Esophagus squamous epithelium (tissue), 5 donors: ENCODE results near the gene YBX1. TPM values are rescaled to one million over a fixed set of nuclear protein-coding genes. Genes with fewer than 3 reads are reported as not detected.
"Not testable (repeated sequence)": the region's sequence is repeated elsewhere in the genome, so short reads cannot be mapped to it uniquely, and the experiment has no call there.

Experiments
- DNase-seq: peaks from one replicate; lab custom pipeline; 2025; lab: John Stamatoyannopoulos, UW
- H3K27ac ChIP-seq, 4 donors: fragments of 200-600 bp; sonication (generic); one replicate each; pipeline ENCODE4 v1.5.1; 2016 to 2019; ENCODE audit warnings: mild to moderate bottlenecking in 1 of 4
- H3K27me3 ChIP-seq, 4 donors: fragments of 200-600 bp; sonication (generic); 1 replicate in 3 of 4; 2 replicates in 1 of 4; pipeline versions ENCODE4 v1.5.1 to v1.6.0; 2017 to 2021; ENCODE audit warnings: antibody characterized with exemption in 1 of 4
- H3K36me3 ChIP-seq, 3 donors: fragments of 200-600 bp; sonication (generic); one replicate each; pipeline ENCODE4 v1.5.1; 2016 to 2019
- H3K4me1 ChIP-seq, 3 donors: fragments of 200-600 bp; sonication (generic); one replicate each; pipeline ENCODE4 v1.5.1; 2017 to 2019
- H3K4me3 ChIP-seq, 4 donors: fragments of 200-600 bp; sonication (generic); 1 replicate in 3 of 4; 2 replicates in 1 of 4; pipeline ENCODE4 v1.5.1; 2016 to 2019; ENCODE audit warnings: mild to moderate bottlenecking in 2 of 4, moderate library complexity in 1 of 4
- H3K9me3 ChIP-seq, 3 donors: fragments of 200-600 bp; sonication (generic); one replicate each; pipeline ENCODE4 v1.5.1; 2016 to 2019
- CTCF ChIP-seq, 6 experiments: fragments of 450-650 bp in 4 of 6; fragments of 200-600 bp in 2 of 6; sonication (generic) in 2 of 6; IDR thresholded peaks; one replicate each; pipeline ENCODE4 v1.5.1; 2016 to 2019; ENCODE audit warnings: antibody characterized with exemption in 6 of 6, mild to moderate bottlenecking in 4 of 6, moderate library complexity in 4 of 6
- POLR2A ChIP-seq, 4 donors: fragments of 450-650 bp; IDR thresholded peaks; one replicate each; pipeline ENCODE4 v1.6.1; 2017; ENCODE audit warnings: antibody characterized with exemption in 4 of 4, mild to moderate bottlenecking in 4 of 4, moderate library complexity in 3 of 4
- WGBS, 2 donors: methylation state at CpG; one replicate each; pipeline ENCODE4 v1.1.5; 2018; 5-methylcytosine and 5-hydroxymethylcytosine counted together
- intact Hi-C: fragments of 100-400 bp; cut with DNase I; formaldehyde crosslinking; loops from one replicate; pipeline ENCODE4 v1.15.0; 2022
- total RNA-seq, 4 donors: library from RNA; depleted of rRNA; stranded (reverse); fragments of >200 nt; gene quantifications; one replicate each; pipeline ENCODE4 v1.1.0, GENCODE V29; 2016
- donor health status: DM: yes; HTN: yes; CAD: no.

YBX1 gene
- total RNA-seq, 4 donors from 2014 or later = 338 to 569 (median 531) TPM

GRCh38 chr1:42679364-42679983 lies 2.7 kb upstream of the YBX1 start:
- WGBS, 2 donors = 75 to 76% methylated on average over 7 to 8 of the region's 10 CpGs
- Histone ChIP-seq H3K4me1 (peaks cover 11 to 47% (median 23%) of the 10 kb centered on the region in 3 donors), H3K4me3 (no peak overlapping the region), H3K27me3 (no peaks in the 10 kb centered on the region), H3K36me3 (peaks cover 0 to 19% (median 0%) of the 10 kb centered on the region in 3 donors), H3K9me3 (no peaks in the 10 kb centered on the region), H3K27ac (no peak overlapping the region)
- no peak for DNase-seq
- TF ChIP-seq POLR2A (IDR thresholded peaks at IDR 0.05) (no peak), CTCF (IDR thresholded peaks at IDR 0.05) (no peak)
- intact Hi-C loops = no loop called here

- H3K9me3 ChIP-seq = no peaks in the 10 kb centered on the region
- H3K36me3 ChIP-seq = peaks cover 0 to 13% (median 0%) of the 10 kb centered on the region in 3 donors
- no peak overlapping the region for H3K4me3 ChIP-seq
- no peak for TF ChIP-seq CTCF (IDR thresholded peaks at IDR 0.05)
- WGBS, 2 donors = 62 to 71% methylated on average over 2 of the region's 2 CpGs
- no peaks in the 10 kb centered on the region for H3K27me3 ChIP-seq
- H3K27ac ChIP-seq = no peak overlapping the region
- intact Hi-C loops = no loop called here
- DNase-seq = no peak
- peaks cover 11 to 47% (median 26%) of the 10 kb centered on the region in 3 donors for H3K4me1 ChIP-seq
Observed at GRCh38 chr1:42680055-42680454, 2.2 kb upstream of the YBX1 start.

- H3K36me3 ChIP-seq = peaks cover 0 to 3% (median 0%) of the 10 kb centered on the region in 3 donors
- peak overlapping the region; percentile 90 to 99 (median 96) for H3K27ac ChIP-seq
- H3K9me3 ChIP-seq = no peaks in the 10 kb centered on the region
- TF ChIP-seq CTCF (IDR thresholded peaks at IDR 0.05) (no peak), POLR2A (IDR thresholded peaks at IDR 0.05) (no peak)
- H3K27me3 ChIP-seq = no peaks in the 10 kb centered on the region
- intact Hi-C loops = no loop called here
- peak overlapping the region; percentile 75 to 97 (median 86) for H3K4me3 ChIP-seq
- 5 to 7% methylated on average over 18 of the region's 18 CpGs for WGBS, 2 donors
- DNase-seq = no peak
- peaks cover 11 to 47% (median 37%) of the 10 kb centered on the region in 3 donors for H3K4me1 ChIP-seq
Observed at GRCh38 chr1:42680921-42681683, 1.1 kb upstream of the YBX1 start.

- H3K9me3 ChIP-seq, H3K27me3 ChIP-seq, intact Hi-C loops, H3K36me3 ChIP-seq, DNase-seq: not testable (repeated sequence)
- WGBS, 2 donors = 0% methylated on average over 3 of the region's 33 CpGs; no CpG with 5 or more reads in 1 of the 2 donors
- Histone ChIP-seq H3K27ac (peak overlapping the region; percentile 90 to 99 (median 96)), H3K4me3 (peak overlapping the region; percentile 75 to 97 (median 86)), H3K4me1 (peaks cover 19 to 59% (median 50%) of the 10 kb centered on the region in 3 donors)
Observed at GRCh38 chr1:42682484-42682738, 193 bp downstream of the YBX1 start.

GRCh38 chr1:42682739-42683531 lies 717 bp downstream of the YBX1 start:
- intact Hi-C loops = no loop called here
- TF ChIP-seq POLR2A (IDR thresholded peaks at IDR 0.05) (peak in 1 of 4 donors; percentile 42), CTCF (IDR thresholded peaks at IDR 0.05) (no peak)
- Histone ChIP-seq H3K27ac (peak overlapping the region; percentile 90 to 99 (median 96)), H3K36me3 (peaks cover 0 to 3% (median 0%) of the 10 kb centered on the region in 3 donors), H3K4me1 (peaks cover 19 to 65% (median 54%) of the 10 kb centered on the region in 3 donors), H3K4me3 (peak overlapping the region; percentile 75 to 97 (median 86)), H3K9me3 (no peaks in the 10 kb centered on the region), H3K27me3 (no peaks in the 10 kb centered on the region)
- peak; percentile 29 for DNase-seq
- 0 to 1% methylated on average over 16 of the region's 103 CpGs for WGBS, 2 donors
